GM12892 (cell line): ENCODE results near the gene ASTN1.

ENCODE experiments used
- POLR2A ChIP-seq: IDR thresholded peaks from 2 replicates; pipeline ENCODE4 v1.6.1; 2011; ENCODE audit warnings: low read depth, low read length, control low read depth
- POLR2AphosphoS5 ChIP-seq: IDR thresholded peaks from 2 replicates; pipeline ENCODE4 v1.6.1; 2011; ENCODE audit warnings: low read depth, low read length, control low read depth

GRCh38 chr1:177145106-177146070, 19.1 kb downstream of the ASTN1 start:
- TF ChIP-seq POLR2A: no peak
- TF ChIP-seq POLR2AphosphoS5: no peak
